Upper lobe of left lung (tissue), 6 donors: ENCODE measurements around the gene YPEL1. TPM values are rescaled to one million over a fixed set of nuclear protein-coding genes. Genes with fewer than 3 reads are reported as not detected.
A peak's percentile ranks its signal among the peaks of the same experiment; 100 is the strongest.

ENCODE experiments used
- ATAC-seq, 2 donors: fragments of 200-7000 bp; cut with Tn5 transposase; one replicate each; pipeline ENCODE4 v1.9.1; 2022; ENCODE audit warnings: mild to moderate bottlenecking in 2 of 2, moderate library complexity in 2 of 2; ENCODE audit not compliant: low FRiP score in 2 of 2
- DNase-seq, 2 donors: peaks; one replicate each; pipeline ENCODE4 v3.0.0-alpha.2; 2019 to 2020
- H3K27ac ChIP-seq, 4 donors: fragments of 200-600 bp; sonication (generic); one replicate each; pipeline ENCODE4 v1.5.1; 2016 to 2019
- H3K27me3 ChIP-seq, 4 donors: fragments of 200-600 bp; sonication (generic); one replicate each; pipeline ENCODE4 v1.5.1; 2017 to 2019
- H3K36me3 ChIP-seq, 4 donors: fragments of 200-600 bp; sonication (generic); one replicate each; pipeline ENCODE4 v1.5.1; 2016 to 2019
- H3K4me1 ChIP-seq, 4 donors: fragments of 200-600 bp; sonication (generic); one replicate each; pipeline ENCODE4 v1.5.1; 2018 to 2019
- H3K4me3 ChIP-seq, 4 donors: fragments of 200-600 bp; sonication (generic); one replicate each; pipeline ENCODE4 v1.5.1; 2017 to 2019; ENCODE audit warnings: mild to moderate bottlenecking in 2 of 4, moderate library complexity in 1 of 4
- H3K9me3 ChIP-seq, 4 donors: fragments of 200-600 bp; sonication (generic); one replicate each; pipeline ENCODE4 v1.5.1; 2018 to 2019
- CTCF ChIP-seq, 6 experiments: fragments of 450-650 bp in 4 of 6; fragments of 200-600 bp in 2 of 6; sonication (generic) in 2 of 6; IDR thresholded peaks; one replicate each; pipeline ENCODE4 v1.5.1; 2016 to 2019; ENCODE audit warnings: antibody characterized with exemption in 6 of 6
- EP300 ChIP-seq, 4 donors: sonication (generic); formaldehyde crosslinking; IDR thresholded peaks; one replicate each; pipeline ENCODE4 v1.5.1; 2017; ENCODE audit warnings: antibody characterized with exemption in 4 of 4, control low read depth in 2 of 4
- POLR2A ChIP-seq, 4 donors: fragments of 450-650 bp; IDR thresholded peaks; one replicate each; pipeline ENCODE4 v1.5.1; 2016 to 2017; ENCODE audit warnings: antibody characterized with exemption in 4 of 4, mild to moderate bottlenecking in 2 of 4
- POLR2AphosphoS5 ChIP-seq, 2 donors: sonication (generic); formaldehyde crosslinking; IDR thresholded peaks; one replicate each; pipeline ENCODE4 v1.5.1; 2017; ENCODE audit warnings: antibody characterized with exemption in 2 of 2
- WGBS, 2 donors: methylation state at CpG; one replicate each; pipeline ENCODE4 v1.1.5; 2017 to 2018; 5-methylcytosine and 5-hydroxymethylcytosine counted together
- total RNA-seq, 6 donors: library from RNA; depleted of rRNA in 4 of 6; stranded (reverse); fragments of >200 nt in 4 of 6; gene quantifications; one replicate each; pipeline versions ENCODE4 v1.1.0 to v1.2.1, GENCODE V29; 2016 to 2021
- donor health status: DM: no; HTN: no; CAD: no; lungs with moderate emphysema.
- donor health status: DM: no; HTN: yes; CAD: no; lungs with severe emphysema.

The YPEL1 gene
- total RNA-seq, 6 donors from 2014 or later: 4.4 to 11.6 (median 7.4) TPM

- Histone ChIP-seq H3K27me3 (no peaks in the 10 kb centered on the region), H3K9me3 (no peaks in the 10 kb centered on the region), H3K4me1 (peaks cover 6 to 9% (median 7%) of the 10 kb centered on the region in 4 donors), H3K27ac (peak overlapping the region in 3 of 4 donors; percentile 24 to 62 (median 29)), H3K4me3 (no peak overlapping the region), H3K36me3 (peaks cover 19 to 77% (median 58%) of the 10 kb centered on the region in 4 donors)
- TF ChIP-seq POLR2A (IDR thresholded peaks at IDR 0.05) (no peak), EP300 (IDR thresholded peaks at IDR 0.05) (no peak), POLR2AphosphoS5 (IDR thresholded peaks at IDR 0.05) (no peak), CTCF (IDR thresholded peaks at IDR 0.05) (no peak)
- WGBS, 2 donors: 91 to 96% methylated on average over 9 to 16 of the region's 16 CpGs
- ATAC-seq (no peak), DNase-seq (no peak)
Measured at GRCh38 chr22:21697021-21697771, 38.4 kb downstream of the YPEL1 start.

GRCh38 chr22:21696115-21696514, 39.5 kb downstream of the YPEL1 start:
- H3K27ac ChIP-seq: no peak overlapping the region
- WGBS, 2 donors: 86 to 88% methylated on average over 2 to 6 of the region's 6 CpGs
- DNase-seq (no peak), ATAC-seq (no peak)
- H3K4me3 ChIP-seq: no peak overlapping the region
- peaks cover 19 to 84% (median 61%) of the 10 kb centered on the region in 4 donors for H3K36me3 ChIP-seq
- no peaks in the 10 kb centered on the region for H3K27me3 ChIP-seq
- no peaks in the 10 kb centered on the region for H3K9me3 ChIP-seq
- TF ChIP-seq POLR2A (IDR thresholded peaks at IDR 0.05) (no peak), EP300 (IDR thresholded peaks at IDR 0.05) (no peak)
- H3K4me1 ChIP-seq: peaks cover 6 to 9% (median 7%) of the 10 kb centered on the region in 4 donors

- Histone ChIP-seq H3K4me3 (no peak overlapping the region), H3K27me3 (no peaks in the 10 kb centered on the region), H3K36me3 (peaks cover 19 to 81% (median 60%) of the 10 kb centered on the region in 4 donors), H3K4me1 (peaks cover 6 to 9% (median 7%) of the 10 kb centered on the region in 4 donors), H3K27ac (no peak overlapping the region), H3K9me3 (no peaks in the 10 kb centered on the region)
- 90 to 94% methylated on average over 5 to 6 of the region's 6 CpGs for WGBS, 2 donors
- TF ChIP-seq POLR2AphosphoS5 (IDR thresholded peaks at IDR 0.05) (no peak), EP300 (IDR thresholded peaks at IDR 0.05) (no peak), POLR2A (IDR thresholded peaks at IDR 0.05) (no peak), CTCF (IDR thresholded peaks at IDR 0.05) (no peak)
- no peak for DNase-seq
- ATAC-seq: no peak
Measured at GRCh38 chr22:21695430-21696085, 40.0 kb downstream of the YPEL1 start.

- peaks cover 19 to 85% (median 61%) of the 10 kb centered on the region in 4 donors for H3K36me3 ChIP-seq
- H3K9me3 ChIP-seq: no peaks in the 10 kb centered on the region
- H3K27me3 ChIP-seq: no peaks in the 10 kb centered on the region
- no peak overlapping the region for H3K27ac ChIP-seq
- DNase-seq (peak in 1 of 2 donors; percentile 66), ATAC-seq (peak in 1 of 2 donors; percentile 3)
- peaks cover 6 to 9% (median 7%) of the 10 kb centered on the region in 4 donors for H3K4me1 ChIP-seq
- no peak overlapping the region for H3K4me3 ChIP-seq
- WGBS, 2 donors: 78 to 82% methylated on average over 11 of the region's 20 CpGs
- TF ChIP-seq POLR2AphosphoS5 (IDR thresholded peaks at IDR 0.05) (no peak), EP300 (IDR thresholded peaks at IDR 0.05) (no peak), POLR2A (IDR thresholded peaks at IDR 0.05) (no peak), CTCF (IDR thresholded peaks at IDR 0.05) (no peak)
Measured at GRCh38 chr22:21694795-21695429, 40.7 kb downstream of the YPEL1 start.

GRCh38 chr22:21694394-21694793, 41.2 kb downstream of the YPEL1 start:
- peaks cover 6 to 8% (median 7%) of the 10 kb centered on the region in 4 donors for H3K4me1 ChIP-seq
- H3K4me3 ChIP-seq: no peak overlapping the region
- no peaks in the 10 kb centered on the region for H3K27me3 ChIP-seq
- ATAC-seq: peak in 1 of 2 donors; percentile 11
- TF ChIP-seq EP300 (IDR thresholded peaks at IDR 0.05) (no peak), POLR2A (IDR thresholded peaks at IDR 0.05) (no peak), POLR2AphosphoS5 (IDR thresholded peaks at IDR 0.05) (no peak), CTCF (IDR thresholded peaks at IDR 0.05) (no peak)
- 82 to 86% methylated on average over 8 to 13 of the region's 14 CpGs for WGBS, 2 donors
- no peaks in the 10 kb centered on the region for H3K9me3 ChIP-seq
- DNase-seq: no peak
- H3K36me3 ChIP-seq: peaks cover 19 to 90% (median 63%) of the 10 kb centered on the region in 4 donors
- no peak overlapping the region for H3K27ac ChIP-seq
